CD14-positive monocyte (primary cell): ENCODE measurements around the gene BRSK2. TPM values are rescaled to one million over a fixed set of nuclear protein-coding genes. Genes with fewer than 3 reads are reported as not detected.

Source experiments
- DNase-seq, 3 donors: peaks; one replicate each; pipeline ENCODE4 v3.0.0-alpha.2; 2011 to 2022
- H2AFZ ChIP-seq: 2 replicates; pipeline ENCODE4 v1.6.0; 2012; ENCODE audit warnings: mild to moderate bottlenecking, low read depth, low read length, inconsistent platforms; ENCODE audit not compliant: insufficient read depth, poor library complexity, severe bottlenecking
- H3K27ac ChIP-seq, 2 donors: 1 replicate in 1 of 2; 2 replicates in 1 of 2; pipeline ENCODE4 v1.5.1; 2012 to 2013; ENCODE audit warnings: low read length in 2 of 2, control low read depth in 1 of 2, inconsistent platforms in 1 of 2, low read depth in 1 of 2, mild to moderate bottlenecking in 1 of 2
- H3K27me3 ChIP-seq, 2 donors: one replicate each; pipeline versions ENCODE4 v1.6.0 to v1.6.1; 2011 to 2013; ENCODE audit warnings: low read length in 2 of 2; ENCODE audit not compliant: control insufficient read depth in 2 of 2, insufficient read depth in 2 of 2
- H3K36me3 ChIP-seq, 2 donors: replicated peaks in 1 of 2; 1 replicate in 1 of 2; 2 replicates in 1 of 2; pipeline versions ENCODE4 v1.5.1 to v1.6.1; 2012 to 2013; ENCODE audit warnings: low read length in 2 of 2, control low read depth in 1 of 2, inconsistent platforms in 1 of 2, mild to moderate bottlenecking in 1 of 2; ENCODE audit not compliant: insufficient read depth in 2 of 2, control insufficient read depth in 1 of 2
- H3K4me1 ChIP-seq, 2 donors: 1 replicate in 1 of 2; 2 replicates in 1 of 2; pipeline versions ENCODE4 v1.5.1 to v1.6.1; 2012 to 2013; ENCODE audit warnings: low read length in 2 of 2, control low read depth in 1 of 2, inconsistent platforms in 1 of 2, mild to moderate bottlenecking in 1 of 2, moderate library complexity in 1 of 2; ENCODE audit not compliant: insufficient read depth in 2 of 2, control insufficient read depth in 1 of 2
- H3K4me2 ChIP-seq: replicated peaks from 2 replicates; pipeline ENCODE3; 2012; ENCODE audit warnings: low read length, moderate library complexity, mild to moderate bottlenecking; ENCODE audit not compliant: poor library complexity, severe bottlenecking; ENCODE audit errors: extremely low read depth
- H3K4me3 ChIP-seq, 3 experiments: fragments of 200-600 bp in 1 of 3; sonication (generic) in 1 of 3; replicated peaks in 1 of 3; 1 replicate in 2 of 3; 2 replicates in 1 of 3; pipeline ENCODE4 v1.5.1; 2011 to 2013; ENCODE audit warnings: low read length in 3 of 3, mild to moderate bottlenecking in 3 of 3, control low read depth in 2 of 3, low read depth in 2 of 3, inconsistent platforms in 1 of 3, moderate library complexity in 1 of 3
- H3K79me2 ChIP-seq: 2 replicates; pipeline ENCODE4 v1.6.0; 2012; ENCODE audit warnings: mild to moderate bottlenecking, control low read depth, inconsistent platforms, low read length, moderate library complexity; ENCODE audit not compliant: insufficient read depth
- H3K9ac ChIP-seq: 2 replicates; pipeline ENCODE4 v1.6.0; 2017; ENCODE audit warnings: low read length, mild to moderate bottlenecking; ENCODE audit not compliant: insufficient read depth, poor library complexity, severe bottlenecking
- H3K9me3 ChIP-seq, 2 donors: replicated peaks in 1 of 2; 1 replicate in 1 of 2; 2 replicates in 1 of 2; pipeline versions ENCODE4 v1.5.1 to v1.6.1; 2012 to 2013; ENCODE audit warnings: low read length in 2 of 2, control low read depth in 1 of 2; ENCODE audit not compliant: control insufficient read depth in 1 of 2, insufficient read depth in 1 of 2
- H4K20me1 ChIP-seq: 2 replicates; pipeline ENCODE4 v1.6.0; 2012; ENCODE audit warnings: mild to moderate bottlenecking, low read length, control low read depth, moderate library complexity; ENCODE audit not compliant: insufficient read depth
- H3K27ac Mint-ChIP-seq, 7 donors: one replicate each; pipeline ENCODE4 v1.8.0; 2020; ENCODE audit warnings: mild to moderate bottlenecking in 7 of 7, mixed read lengths in 7 of 7, moderate library complexity in 6 of 7, inconsistent platforms in 2 of 7
- H3K27me3 Mint-ChIP-seq, 3 donors: one replicate each; pipeline ENCODE4 v1.8.0; 2021 to 2022; ENCODE audit warnings: low read depth in 3 of 3, mild to moderate bottlenecking in 3 of 3, mixed read lengths in 3 of 3, moderate library complexity in 3 of 3, inconsistent platforms in 1 of 3
- H3K36me3 Mint-ChIP-seq, 2 donors: one replicate each; pipeline ENCODE4 v1.8.0; 2020; ENCODE audit warnings: mixed read lengths in 2 of 2, inconsistent platforms in 1 of 2, mild to moderate bottlenecking in 1 of 2
- H3K4me1 Mint-ChIP-seq: one replicate; pipeline ENCODE4 v1.8.0; 2020; ENCODE audit warnings: mild to moderate bottlenecking, mixed read lengths
- H3K4me3 Mint-ChIP-seq, 2 donors: one replicate each; pipeline ENCODE4 v1.8.0; 2020; ENCODE audit warnings: mild to moderate bottlenecking in 2 of 2, mixed read lengths in 2 of 2, moderate library complexity in 1 of 2
- H3K9me3 Mint-ChIP-seq, 7 donors: one replicate each; pipeline ENCODE4 v1.8.0; 2020 to 2022; ENCODE audit warnings: mixed read lengths in 7 of 7, mild to moderate bottlenecking in 6 of 7, moderate library complexity in 6 of 7, inconsistent platforms in 2 of 7
- WGBS: methylation state at CpG from one replicate; pipeline ENCODE4 v1.1.5; 2013; ENCODE audit warnings: missing lambda C conversion rate; ENCODE audit not compliant: insufficient coverage; 5-methylcytosine and 5-hydroxymethylcytosine counted together
- intact Hi-C, 2 donors: fragments of 100-400 bp; cut with micrococcal nuclease; formaldehyde crosslinking; loops; one replicate each; pipeline versions ENCODE4 v1.15.0 to v1.15.1; 2023
- polyA plus RNA-seq, 3 donors: library from polyadenylated mRNA; depleted of rRNA in 1 of 3; unstranded in 2 of 3; stranded (reverse) in 1 of 3; fragments of 300-500 nt in 2 of 3; fragments of >200 nt in 1 of 3; fragmentation: Illumina TruSeq in 2 of 3; gene quantifications; 1 replicate in 2 of 3; 2 replicates in 1 of 3; pipeline ENCODE4 v1.2.3, GENCODE V29; 2012 to 2021
- TF ChIP-seq, protein P1 (sequence below): fragments of 200-600 bp; IDR thresholded peaks from one replicate; pipeline ENCODE4 v1.8.0; 2022; ENCODE audit warnings: antibody characterized with exemption, mild to moderate bottlenecking

The BRSK2 gene
- polyA plus RNA-seq, 3 donors = 0.13 TPM; not detected in 2

DNA sequence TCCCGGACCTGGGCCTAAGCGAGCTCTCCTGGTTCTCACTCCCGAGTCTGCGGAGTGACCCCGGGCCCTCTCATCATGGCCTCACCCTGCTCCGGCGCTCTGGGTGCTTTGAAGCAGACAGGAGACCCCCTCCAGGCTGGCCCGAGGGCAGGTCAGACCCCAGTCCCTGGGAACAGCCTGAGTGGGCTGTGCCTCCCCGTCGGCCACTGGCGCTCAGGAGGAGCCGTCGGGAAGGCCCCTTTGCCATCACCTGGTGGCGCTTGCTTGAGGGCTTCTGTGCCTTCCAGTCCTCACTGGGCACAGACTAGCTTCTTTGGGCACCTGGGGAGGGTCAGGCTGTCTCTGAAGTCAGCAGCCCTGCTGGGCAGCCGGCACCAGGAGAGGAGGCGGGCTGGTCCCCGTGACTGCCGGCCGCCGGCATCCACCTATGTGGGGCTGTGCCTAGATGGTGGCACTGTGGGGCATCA, 6.7 kb downstream of the BRSK2 start:
- Mint-ChIP-seq H3K27me3 (peaks cover 13 to 33% (median 26%) of the 10 kb centered on the region in 3 donors), H3K4me3 (no peak overlapping the region), H3K36me3 (peaks cover 0 to 3% of the 10 kb centered on the region in 2 donors), H3K4me1 (no peaks in the 10 kb centered on the region), H3K27ac (no peak overlapping the region), H3K9me3 (peaks cover 0 to 8% (median 1%) of the 10 kb centered on the region in 7 donors)
- DNase-seq = no peak
- Histone ChIP-seq H3K27ac (no peak overlapping the region), H3K4me1 (no peaks in the 10 kb centered on the region), H3K4me3 (no peak overlapping the region), H3K36me3 (no peaks in the 10 kb centered on the region), H3K4me2 (no peak overlapping the region), H3K9me3 (peaks cover 0 to under 1% of the 10 kb centered on the region in 2 donors), H4K20me1 (no peaks in the 10 kb centered on the region), H3K79me2 (no peaks in the 10 kb centered on the region), H3K9ac (no peak overlapping the region), H3K27me3 (peaks cover 7 to 20% of the 10 kb centered on the region in 2 donors), H2AFZ (no peak overlapping the region)
- intact Hi-C loops = no loop called here
- TF ChIP-seq, protein P1, sequence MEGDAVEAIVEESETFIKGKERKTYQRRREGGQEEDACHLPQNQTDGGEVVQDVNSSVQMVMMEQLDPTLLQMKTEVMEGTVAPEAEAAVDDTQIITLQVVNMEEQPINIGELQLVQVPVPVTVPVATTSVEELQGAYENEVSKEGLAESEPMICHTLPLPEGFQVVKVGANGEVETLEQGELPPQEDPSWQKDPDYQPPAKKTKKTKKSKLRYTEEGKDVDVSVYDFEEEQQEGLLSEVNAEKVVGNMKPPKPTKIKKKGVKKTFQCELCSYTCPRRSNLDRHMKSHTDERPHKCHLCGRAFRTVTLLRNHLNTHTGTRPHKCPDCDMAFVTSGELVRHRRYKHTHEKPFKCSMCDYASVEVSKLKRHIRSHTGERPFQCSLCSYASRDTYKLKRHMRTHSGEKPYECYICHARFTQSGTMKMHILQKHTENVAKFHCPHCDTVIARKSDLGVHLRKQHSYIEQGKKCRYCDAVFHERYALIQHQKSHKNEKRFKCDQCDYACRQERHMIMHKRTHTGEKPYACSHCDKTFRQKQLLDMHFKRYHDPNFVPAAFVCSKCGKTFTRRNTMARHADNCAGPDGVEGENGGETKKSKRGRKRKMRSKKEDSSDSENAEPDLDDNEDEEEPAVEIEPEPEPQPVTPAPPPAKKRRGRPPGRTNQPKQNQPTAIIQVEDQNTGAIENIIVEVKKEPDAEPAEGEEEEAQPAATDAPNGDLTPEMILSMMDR = no peak
- WGBS = 94% methylated on average over 16 of the region's 20 CpGs

DNA sequence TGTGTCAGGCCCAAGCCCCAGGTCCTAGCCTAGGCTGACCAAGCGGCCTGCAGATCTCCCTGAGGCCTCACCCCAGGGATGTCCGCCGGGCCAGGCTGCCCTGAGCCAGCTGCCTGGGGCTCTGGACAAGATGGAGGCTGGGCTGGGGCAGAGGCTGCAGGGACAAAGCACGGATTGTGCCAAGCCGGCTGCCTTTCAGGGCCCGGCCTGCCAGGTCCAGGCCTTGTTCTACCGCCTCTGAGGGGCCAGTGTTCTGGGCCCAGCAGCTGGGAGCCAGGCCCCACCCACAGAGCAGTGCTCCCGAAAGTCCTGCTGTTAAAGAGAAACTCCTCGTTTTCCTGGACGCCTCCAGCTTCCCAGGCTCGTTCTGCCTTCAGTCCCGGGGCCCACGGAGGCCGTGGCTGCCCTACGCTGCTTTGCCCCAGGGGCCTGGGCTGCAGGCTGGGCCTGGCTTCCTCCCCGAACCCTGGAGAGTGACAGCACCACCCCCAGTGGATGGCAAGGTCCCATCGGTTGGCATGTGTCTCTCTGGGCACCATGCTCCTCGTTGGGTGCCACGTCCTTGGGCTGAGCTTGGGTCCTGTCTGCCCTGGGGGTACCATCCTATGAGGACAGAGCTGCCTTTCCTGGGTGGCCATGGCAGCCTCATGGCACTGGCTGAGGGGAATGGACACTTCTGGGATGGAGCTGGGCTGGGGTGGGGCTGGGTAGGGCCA, 7.6 kb downstream of the BRSK2 start:
- Histone ChIP-seq H3K27me3 (peaks cover 0 to 11% of the 10 kb centered on the region in 2 donors), H3K9me3 (no peaks in the 10 kb centered on the region), H3K4me1 (no peaks in the 10 kb centered on the region), H4K20me1 (no peaks in the 10 kb centered on the region), H3K36me3 (no peaks in the 10 kb centered on the region), H3K4me3 (no peak overlapping the region), H3K9ac (no peak overlapping the region), H3K4me2 (no peak overlapping the region), H3K79me2 (no peaks in the 10 kb centered on the region), H2AFZ (no peak overlapping the region), H3K27ac (no peak overlapping the region)
- peaks cover 0 to 1% (median 0%) of the 10 kb centered on the region in 7 donors for H3K9me3 Mint-ChIP-seq
- no peak overlapping the region for H3K4me3 Mint-ChIP-seq
- no peak for DNase-seq
- no peak overlapping the region for H3K27ac Mint-ChIP-seq
- no peaks in the 10 kb centered on the region for H3K4me1 Mint-ChIP-seq
- 96% methylated on average over 19 of the region's 19 CpGs for WGBS
- peaks cover 4 to 25% (median 18%) of the 10 kb centered on the region in 3 donors for H3K27me3 Mint-ChIP-seq
- TF ChIP-seq, protein P1 = no peak
- intact Hi-C loops = no loop called here
- H3K36me3 Mint-ChIP-seq = no peaks in the 10 kb centered on the region
